Activated CD8-positive, alpha-beta memory T cell treated with anti-CD3 and anti-CD28 coated beads, Interleukin-2, amount 50 U/mL, for 1 hour (primary cell): ENCODE data around the gene TFR2.

Source experiments
- DNase-seq: peaks from one replicate; pipeline ENCODE4 v3.0.0-alpha.2; 2020; ENCODE audit errors: extremely low read depth

TFR2 gene

DNA sequence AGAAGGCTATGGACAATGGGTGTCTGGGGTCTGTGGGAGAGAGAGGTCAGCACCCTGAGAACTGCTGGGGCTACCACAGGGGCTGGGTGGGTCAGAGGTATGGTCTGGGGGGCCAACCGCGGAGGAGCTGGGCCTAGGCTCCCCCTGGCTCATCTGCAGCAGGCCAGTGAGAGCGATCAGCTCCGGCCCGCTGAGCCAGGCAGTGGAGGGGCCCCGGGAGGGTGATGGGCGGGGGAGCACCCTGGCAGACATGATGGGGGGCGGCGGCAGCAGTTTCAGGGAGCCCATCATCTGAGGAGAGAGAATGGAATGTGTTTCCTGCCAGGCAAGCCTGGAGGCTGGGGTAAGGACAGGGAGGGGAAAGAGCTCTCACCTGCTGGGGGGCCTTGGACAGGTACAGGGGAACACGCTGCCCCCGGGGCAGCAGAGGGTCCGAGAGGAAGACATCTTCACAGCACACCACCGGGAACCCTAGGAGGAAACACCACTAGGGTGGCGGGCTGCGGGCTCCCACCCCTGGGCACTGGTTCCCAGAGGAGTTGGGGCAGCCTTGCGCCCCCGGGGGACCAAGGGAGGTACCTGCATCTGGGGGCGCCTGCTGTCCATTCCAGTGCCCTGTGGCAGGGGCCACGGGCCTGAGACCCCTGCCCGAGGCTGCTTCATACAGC is 68.9 kb downstream of the TFR2 start:
- no peak for DNase-seq

DNA sequence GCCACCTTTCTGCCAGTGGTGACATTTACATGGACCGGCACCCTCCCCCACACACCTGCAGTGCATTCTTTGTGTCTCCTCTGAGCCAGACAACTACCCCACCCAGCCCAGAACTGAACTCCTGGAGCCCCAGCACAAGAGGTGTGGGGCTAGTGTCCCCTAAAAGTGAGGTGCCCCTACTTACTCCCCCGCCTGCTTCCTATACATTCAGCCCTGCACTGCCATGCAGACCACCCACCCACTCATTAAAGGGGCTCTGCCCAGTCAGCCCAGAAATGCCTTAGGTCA is 69.6 kb downstream of the TFR2 start:
- DNase-seq = no peak

DNA sequence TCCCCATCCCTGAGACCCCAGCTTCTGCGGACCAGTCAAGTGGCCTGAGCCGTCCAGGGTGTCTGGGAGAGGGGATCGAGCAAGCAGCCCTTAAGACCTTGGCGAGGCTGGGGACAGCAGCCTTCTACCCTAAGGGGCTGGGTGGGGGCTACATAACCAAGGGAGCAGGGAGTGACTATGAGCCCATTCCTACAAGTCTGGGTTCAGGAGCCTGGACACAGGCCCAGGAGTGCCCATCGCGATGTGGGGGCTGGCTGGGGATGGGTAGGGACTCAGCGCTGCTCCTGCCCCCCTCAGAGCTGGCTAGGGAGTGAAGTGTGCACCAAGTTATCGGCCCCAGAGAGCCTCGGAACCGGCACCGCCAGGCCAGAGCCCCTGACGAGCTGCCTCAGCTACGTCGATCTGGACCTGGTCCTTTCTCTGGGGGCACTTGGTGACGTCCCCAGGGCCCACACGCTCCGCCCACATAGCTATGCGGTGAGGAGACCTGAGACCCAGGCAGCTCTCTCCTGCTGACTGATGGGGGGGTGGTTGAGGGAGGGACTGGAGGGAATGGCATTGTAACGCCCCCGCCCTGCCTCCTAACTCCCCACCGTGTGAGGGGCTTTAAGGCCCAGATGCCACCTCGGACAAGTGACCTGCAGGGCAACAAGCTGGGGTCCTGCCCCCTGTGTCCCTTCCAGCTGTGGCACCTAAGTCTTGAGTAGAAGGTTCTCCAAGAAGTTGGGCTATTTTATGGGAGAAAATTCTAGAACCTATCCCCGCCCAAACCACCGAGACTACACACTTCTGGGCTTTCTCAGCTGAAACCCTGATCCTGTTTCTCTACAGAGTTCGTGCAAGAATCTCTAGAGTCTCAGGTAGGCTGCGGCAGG is 70.2 kb downstream of the TFR2 start:
- no peak for DNase-seq
